Vagina (tissue), 2 donors: Measurements from ENCODE around the gene EHHADH. TPM values are rescaled to one million over a fixed set of nuclear protein-coding genes. Genes with fewer than 3 reads are reported as not detected.

Experiments
- DNase-seq, 2 donors: peaks; one replicate each; pipeline ENCODE4 v3.0.0-alpha.2; 2017; ENCODE audit errors: extremely low spot score in 2 of 2
- H3K27ac ChIP-seq: fragments of 200-600 bp; sonication (generic); one replicate; pipeline ENCODE4 v1.5.1; 2019
- H3K27me3 ChIP-seq: fragments of 200-600 bp; sonication (generic); one replicate; pipeline ENCODE4 v1.5.1; 2019
- H3K36me3 ChIP-seq, 2 donors: fragments of 200-600 bp; sonication (generic); one replicate each; pipeline ENCODE4 v1.5.1; 2017 to 2019
- H3K4me1 ChIP-seq: fragments of 200-600 bp; sonication (generic); one replicate; pipeline ENCODE4 v1.5.1; 2019
- H3K4me3 ChIP-seq, 2 donors: fragments of 200-600 bp; sonication (generic); 1 replicate in 1 of 2; 2 replicates in 1 of 2; pipeline ENCODE4 v1.5.1; 2016 to 2019
- H3K9me3 ChIP-seq: fragments of 200-600 bp; sonication (generic); one replicate; pipeline ENCODE4 v1.5.1; 2019
- CTCF ChIP-seq, 3 experiments: fragments of 450-650 bp in 2 of 3; fragments of 200-600 bp in 1 of 3; sonication (generic) in 1 of 3; IDR thresholded peaks; one replicate each; pipeline ENCODE4 v1.5.1; 2017 to 2019; ENCODE audit warnings: antibody characterized with exemption in 3 of 3, mild to moderate bottlenecking in 2 of 3, moderate library complexity in 2 of 3
- POLR2A ChIP-seq, 2 donors: fragments of 450-650 bp; IDR thresholded peaks; one replicate each; pipeline ENCODE4 v1.6.1; 2017; ENCODE audit warnings: antibody characterized with exemption in 2 of 2, mild to moderate bottlenecking in 2 of 2, moderate library complexity in 2 of 2
- POLR2AphosphoS5 ChIP-seq, 2 donors: sonication (generic); formaldehyde crosslinking; IDR thresholded peaks; one replicate each; pipeline ENCODE4 v1.9.0; 2017; ENCODE audit warnings: antibody characterized with exemption in 2 of 2, mild to moderate bottlenecking in 2 of 2, low read depth in 1 of 2; ENCODE audit not compliant: insufficient read depth in 1 of 2
- intact Hi-C: fragments of 100-400 bp; cut with DNase I; formaldehyde crosslinking; loops from one replicate; pipeline ENCODE4 v1.15.1; 2023
- total RNA-seq: library from RNA; depleted of rRNA; stranded (reverse); fragments of >200 nt; gene quantifications from one replicate; pipeline ENCODE4 v1.2.3, GENCODE V29; 2016

EHHADH gene
- total RNA-seq, 1 donor from 2014 or later: 8.1 TPM

GRCh38 chr3:185215873-185216606 is 37.8 kb downstream of the EHHADH start:
- Histone ChIP-seq H3K27ac (no peak overlapping the region), H3K9me3 (no peaks in the 10 kb centered on the region), H3K36me3 (no peaks in the 10 kb centered on the region), H3K27me3 (no peaks in the 10 kb centered on the region), H3K4me3 (no peak overlapping the region), H3K4me1 (no peaks in the 10 kb centered on the region)
- no peak for DNase-seq
- no peak for TF ChIP-seq POLR2AphosphoS5 (IDR thresholded peaks at IDR 0.05; ENCODE audit: insufficient read depth in 1 of 2, low read depth in 1 of 2)
- TF ChIP-seq POLR2A (IDR thresholded peaks at IDR 0.05): no peak
- TF ChIP-seq CTCF (IDR thresholded peaks at IDR 0.05): no peak
- intact Hi-C loops: no loop called here

DNA sequence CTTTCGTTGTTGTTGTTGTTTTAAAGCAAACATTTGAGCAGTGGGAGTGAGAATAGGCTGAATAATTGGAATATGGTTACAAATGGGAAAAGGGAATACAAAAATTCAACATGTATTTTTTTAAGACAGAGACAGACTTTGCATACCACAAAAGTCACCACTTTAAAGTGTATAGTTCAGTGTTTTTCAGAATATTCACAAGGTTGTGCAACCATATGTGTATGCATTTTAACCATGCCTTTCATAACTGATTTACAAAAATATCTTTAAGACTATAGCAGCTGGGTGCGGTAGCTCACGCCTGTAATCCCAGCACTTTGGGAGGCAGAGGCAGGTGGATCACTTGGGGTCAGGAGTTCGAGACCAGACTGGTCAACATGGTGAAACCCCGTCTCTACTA is 41.3 kb downstream of the EHHADH start:
- Histone ChIP-seq H3K27me3 (no peaks in the 10 kb centered on the region), H3K36me3 (no peaks in the 10 kb centered on the region), H3K4me3 (no peak overlapping the region), H3K27ac (no peak overlapping the region), H3K4me1 (no peaks in the 10 kb centered on the region), H3K9me3 (no peaks in the 10 kb centered on the region)
- DNase-seq: no peak
- TF ChIP-seq POLR2A (IDR thresholded peaks at IDR 0.05) (no peak), POLR2AphosphoS5 (IDR thresholded peaks at IDR 0.05; ENCODE audit: insufficient read depth in 1 of 2, low read depth in 1 of 2) (no peak), CTCF (IDR thresholded peaks at IDR 0.05) (no peak)
- intact Hi-C loops: no loop called here

DNA sequence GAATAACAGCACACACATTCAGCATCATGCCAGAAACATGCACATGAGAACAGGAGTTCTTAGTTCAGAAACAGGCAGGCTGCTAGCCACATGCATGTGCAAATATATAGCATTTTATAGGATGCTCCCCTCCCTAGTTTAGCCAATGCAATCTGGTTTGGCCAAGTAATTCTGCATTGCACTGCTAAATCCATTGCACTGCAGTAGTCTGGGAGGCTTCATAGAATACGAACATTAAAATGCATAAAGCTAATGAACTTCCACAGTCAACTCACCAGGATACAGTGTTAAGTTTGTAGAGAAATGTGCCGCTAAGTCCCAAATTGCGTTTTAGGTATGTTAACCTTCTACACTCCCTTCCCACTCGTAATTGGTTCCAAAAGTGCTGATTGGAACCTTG is 41.8 kb downstream of the EHHADH start:
- Histone ChIP-seq H3K9me3 (no peaks in the 10 kb centered on the region), H3K27ac (no peak overlapping the region), H3K4me3 (no peak overlapping the region), H3K4me1 (no peaks in the 10 kb centered on the region), H3K36me3 (no peaks in the 10 kb centered on the region), H3K27me3 (no peaks in the 10 kb centered on the region)
- intact Hi-C loops: no loop called here
- no peak for DNase-seq
- no peak for TF ChIP-seq POLR2AphosphoS5 (IDR thresholded peaks at IDR 0.05; ENCODE audit: insufficient read depth in 1 of 2, low read depth in 1 of 2)
- TF ChIP-seq POLR2A (IDR thresholded peaks at IDR 0.05): no peak
- TF ChIP-seq CTCF (IDR thresholded peaks at IDR 0.05): no peak

- no peak for DNase-seq
- intact Hi-C loops: no loop called here
- TF ChIP-seq POLR2A (IDR thresholded peaks at IDR 0.05) (no peak), CTCF (IDR thresholded peaks at IDR 0.05) (no peak), POLR2AphosphoS5 (IDR thresholded peaks at IDR 0.05; ENCODE audit: insufficient read depth in 1 of 2, low read depth in 1 of 2) (no peak)
These were observed 43.2 kb downstream of the EHHADH start for GRCh38 chr3:185210621-185211142.

DNA sequence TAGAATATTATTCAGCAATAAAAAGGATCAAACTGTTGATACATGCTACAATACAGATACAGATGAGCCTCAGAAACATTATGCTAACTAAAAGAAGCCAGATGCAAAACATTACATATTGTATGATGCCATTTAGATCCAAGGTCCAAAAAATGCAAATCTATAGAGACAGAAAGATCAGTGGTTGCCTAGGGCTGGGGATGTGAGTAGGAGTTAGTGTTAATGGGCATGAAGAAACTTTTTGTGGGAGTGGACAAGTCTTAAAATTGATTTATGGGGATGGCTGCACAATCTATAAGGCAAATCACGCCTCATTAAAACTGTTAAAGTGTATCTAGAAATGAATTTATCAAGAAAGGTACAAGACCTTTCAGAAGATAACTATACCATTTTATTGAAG is 45.0 kb downstream of the EHHADH start:
- intact Hi-C loops: no loop called here
- TF ChIP-seq CTCF (IDR thresholded peaks at IDR 0.05): no peak
- TF ChIP-seq POLR2AphosphoS5 (IDR thresholded peaks at IDR 0.05; ENCODE audit: insufficient read depth in 1 of 2, low read depth in 1 of 2): no peak
- TF ChIP-seq POLR2A (IDR thresholded peaks at IDR 0.05): no peak

More at GRCh38 chr3:185210621-185211142, 43.2 kb downstream of the EHHADH start:
- Histone ChIP-seq H3K4me3 (no peak overlapping the region), H3K27ac (no peak overlapping the region), H3K36me3 (no peaks in the 10 kb centered on the region), H3K9me3 (no peaks in the 10 kb centered on the region), H3K27me3 (no peaks in the 10 kb centered on the region), H3K4me1 (no peaks in the 10 kb centered on the region)

More for the DNA sequence above, 45.0 kb downstream of the EHHADH start:
- Histone ChIP-seq H3K27ac (no peak overlapping the region), H3K4me1 (no peaks in the 10 kb centered on the region), H3K27me3 (no peaks in the 10 kb centered on the region), H3K9me3 (no peaks in the 10 kb centered on the region), H3K4me3 (no peak overlapping the region), H3K36me3 (no peaks in the 10 kb centered on the region)
- no peak for DNase-seq
